Measurements from ENCODE around the gene CXCL9.

Gene CXCL9

DNA sequence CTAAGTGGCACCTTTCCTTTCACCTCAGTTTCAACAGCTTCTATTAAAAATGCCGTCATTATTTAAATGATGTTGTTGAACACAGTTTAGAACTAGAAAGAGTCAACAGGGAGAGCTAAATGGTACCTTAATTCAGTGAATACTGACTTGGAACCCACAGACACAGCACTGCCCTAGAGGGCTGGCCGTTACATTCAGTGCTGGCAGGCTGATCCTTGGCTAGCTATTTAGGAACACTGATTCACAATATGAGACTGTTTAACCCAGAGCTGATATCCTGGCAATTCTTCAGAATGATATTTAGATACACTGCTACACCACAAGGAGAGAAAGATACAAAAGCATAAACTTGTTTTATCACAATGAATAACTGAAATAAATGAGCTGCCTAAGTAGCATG lies 53.8 kb downstream of the CXCL9 start:
- DNase-seq, result no peak

Data from stimulated activated CD8-positive, alpha-beta memory T cell treated with anti-CD3 and anti-CD28 coated beads, Interleukin-4, amount 100 ng/mL, for 48 hours (primary cell).